ENCODE measurements around the gene ATP11A.

Gene ATP11A

GRCh38 chr13:112689303-112690245, at the start of gene ATP11A:
ATP11A (plus strand) TSS chr13:112690038; CDS start chr13:112690417, 379 bp downstream.
- DNase-seq = peak; percentile 34

DNA sequence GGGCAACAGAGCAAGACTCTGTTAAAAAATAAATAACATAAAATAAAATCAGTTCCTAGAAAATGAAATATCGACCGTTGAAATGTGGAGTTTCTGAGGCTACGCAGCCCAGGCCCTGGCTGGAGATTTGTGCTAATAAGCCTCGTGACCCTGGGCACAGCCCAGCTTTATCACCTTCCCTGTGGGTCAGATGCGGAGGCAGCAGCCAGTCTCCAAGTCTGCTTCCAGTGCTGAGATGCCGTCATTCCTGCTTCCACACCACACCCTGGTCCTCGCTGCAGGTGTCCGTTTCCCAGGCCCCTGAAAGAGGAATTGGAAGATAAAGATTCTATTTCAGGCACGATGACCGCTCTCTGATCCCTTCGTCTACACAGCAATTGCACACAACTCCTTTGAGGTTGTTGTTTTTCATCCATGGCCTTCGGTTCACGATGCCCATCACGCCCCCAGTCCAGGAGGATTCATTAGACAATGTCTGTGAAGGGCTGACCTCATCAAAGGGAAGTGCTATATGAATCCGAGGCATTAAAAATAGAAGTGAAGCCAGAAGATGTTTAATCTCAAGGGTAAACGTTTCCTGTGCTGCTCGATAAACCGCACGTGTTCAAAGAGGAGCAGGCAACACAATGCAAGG, 48.3 kb upstream of the ATP11A start:
- no peak for DNase-seq

DNA sequence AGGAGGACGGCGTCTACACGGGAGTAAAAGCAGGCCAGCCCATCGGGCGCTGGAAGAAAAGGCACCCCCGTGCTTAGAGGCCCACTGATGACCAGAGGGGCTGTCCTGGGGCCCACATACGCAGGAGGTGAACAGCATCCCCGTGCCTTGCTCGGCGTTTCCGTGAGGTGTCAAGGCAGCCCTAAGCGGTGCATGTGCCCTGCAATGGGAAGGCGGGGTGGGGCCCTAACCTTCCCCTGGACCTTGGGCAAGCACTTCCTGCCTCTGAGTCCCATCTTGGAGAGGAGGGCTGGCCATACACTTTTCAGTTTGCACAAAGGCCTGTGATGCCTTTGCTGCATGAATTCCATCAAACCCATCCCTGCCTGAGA, 47.8 kb upstream of the ATP11A start:
- DNase-seq = no peak

DNA sequence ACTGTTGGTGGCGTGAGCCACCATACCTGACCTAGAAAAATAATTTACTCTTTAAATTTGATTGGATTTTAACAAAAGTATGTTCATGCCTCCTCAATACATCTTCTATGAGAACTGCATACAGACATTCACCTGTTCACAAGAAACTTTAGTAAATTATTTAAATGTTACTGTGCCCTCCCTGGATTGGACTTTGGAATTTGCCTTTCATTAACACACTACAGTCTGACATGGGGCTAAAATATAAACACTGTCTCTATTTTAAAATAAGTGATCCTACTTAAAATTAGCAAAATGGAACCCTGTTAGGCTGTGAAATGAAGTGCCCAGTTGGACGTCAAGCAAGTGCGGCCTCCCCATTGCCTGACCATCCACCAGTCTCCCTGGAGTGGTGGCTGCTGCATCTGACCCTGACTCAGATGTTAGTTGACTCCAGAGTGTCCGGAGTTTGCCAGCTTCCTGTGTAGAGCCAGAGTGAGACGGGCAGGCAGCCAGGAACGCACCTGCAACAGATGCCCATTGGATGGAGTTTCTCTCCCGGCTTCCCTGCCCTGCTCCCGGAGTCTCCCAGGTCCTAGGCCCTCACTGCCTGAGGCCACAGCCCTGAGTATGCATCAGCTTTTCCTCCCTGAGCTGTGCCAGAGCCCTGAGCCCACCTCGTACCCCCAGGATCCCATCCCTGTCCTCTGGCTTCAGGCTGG, 45.9 kb upstream of the ATP11A start:
- no peak for DNase-seq

- no peak for DNase-seq
These were observed 44.4 kb upstream of the ATP11A start for GRCh38 chr13:112645327-112645914.

DNA sequence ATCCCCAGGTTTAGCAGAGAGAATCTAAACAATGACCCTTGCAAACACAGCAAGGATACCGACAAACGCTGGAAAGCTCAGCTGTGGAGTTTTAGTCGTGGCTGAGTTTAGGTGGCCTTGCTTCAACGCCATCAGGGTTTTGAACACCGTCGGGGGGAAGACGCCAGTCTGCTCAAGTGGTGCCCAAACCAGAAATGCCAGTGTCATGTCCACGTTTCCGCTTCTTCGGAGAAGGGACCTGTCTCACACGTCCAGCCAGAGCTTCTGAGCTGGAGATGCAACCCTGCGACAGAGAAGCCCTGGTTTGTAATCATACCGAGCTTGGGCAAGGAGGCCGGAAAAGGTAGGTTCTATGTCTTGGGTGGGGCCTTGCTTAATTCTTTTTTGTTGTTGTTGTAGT, 42.6 kb upstream of the ATP11A start:
- no peak for DNase-seq

- DNase-seq = no peak
These were observed 41.7 kb upstream of the ATP11A start for GRCh38 chr13:112648101-112648500.

DNA sequence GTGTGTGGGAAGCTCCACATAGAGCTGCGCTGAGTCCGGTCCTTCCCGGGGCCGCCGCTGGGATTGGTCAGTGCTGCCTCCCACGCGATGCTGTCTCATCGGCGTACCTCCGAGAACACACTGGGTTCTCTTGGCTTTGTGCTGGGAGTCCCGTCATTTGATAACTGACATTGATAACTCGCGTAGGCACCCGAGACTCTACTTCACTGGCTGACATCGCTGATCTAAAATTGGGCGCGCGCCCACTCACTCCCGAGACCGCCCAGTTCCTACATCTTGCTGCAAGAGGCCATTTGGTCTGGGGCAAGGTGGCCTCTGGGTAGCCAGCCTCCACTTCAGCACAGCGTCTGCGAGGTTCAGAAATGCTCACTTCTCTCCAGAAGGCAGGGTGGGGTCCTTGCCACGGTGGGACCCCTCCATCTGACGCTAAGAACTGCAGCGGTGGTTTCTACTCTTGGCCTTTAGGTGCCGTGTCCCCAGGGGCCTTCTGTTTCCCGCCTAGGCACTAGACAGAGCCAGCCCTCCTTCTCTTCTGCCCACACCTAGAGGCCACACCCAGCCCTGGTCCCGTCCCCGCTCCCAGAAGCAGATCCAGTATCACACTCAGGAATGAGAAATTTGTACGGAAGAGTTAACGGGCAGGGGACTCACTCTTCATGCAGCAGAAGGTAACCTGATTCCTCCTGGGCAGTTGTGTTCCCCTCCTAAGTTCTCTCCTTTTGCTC, 40.7 kb upstream of the ATP11A start:
- DNase-seq = no peak

DNA sequence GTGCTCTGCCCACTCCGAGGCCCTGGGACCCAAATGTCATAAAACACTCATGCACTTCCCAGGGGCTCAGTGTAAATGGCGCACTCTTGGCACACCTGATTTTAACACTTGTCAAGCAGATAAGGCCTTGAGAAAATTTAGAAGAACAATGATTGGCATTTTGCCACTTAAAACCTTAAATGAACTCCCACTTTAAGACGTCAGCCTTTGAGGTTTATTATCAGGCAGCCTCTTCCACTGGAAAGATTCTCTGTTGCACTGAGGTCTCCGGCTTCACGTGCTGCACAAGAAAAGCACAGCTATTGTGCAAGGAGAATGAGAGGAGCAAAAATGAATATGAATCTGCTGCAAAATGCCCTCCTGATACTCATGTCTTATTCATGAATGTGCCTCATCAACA, 38.5 kb upstream of the ATP11A start:
- DNase-seq = no peak

DNA sequence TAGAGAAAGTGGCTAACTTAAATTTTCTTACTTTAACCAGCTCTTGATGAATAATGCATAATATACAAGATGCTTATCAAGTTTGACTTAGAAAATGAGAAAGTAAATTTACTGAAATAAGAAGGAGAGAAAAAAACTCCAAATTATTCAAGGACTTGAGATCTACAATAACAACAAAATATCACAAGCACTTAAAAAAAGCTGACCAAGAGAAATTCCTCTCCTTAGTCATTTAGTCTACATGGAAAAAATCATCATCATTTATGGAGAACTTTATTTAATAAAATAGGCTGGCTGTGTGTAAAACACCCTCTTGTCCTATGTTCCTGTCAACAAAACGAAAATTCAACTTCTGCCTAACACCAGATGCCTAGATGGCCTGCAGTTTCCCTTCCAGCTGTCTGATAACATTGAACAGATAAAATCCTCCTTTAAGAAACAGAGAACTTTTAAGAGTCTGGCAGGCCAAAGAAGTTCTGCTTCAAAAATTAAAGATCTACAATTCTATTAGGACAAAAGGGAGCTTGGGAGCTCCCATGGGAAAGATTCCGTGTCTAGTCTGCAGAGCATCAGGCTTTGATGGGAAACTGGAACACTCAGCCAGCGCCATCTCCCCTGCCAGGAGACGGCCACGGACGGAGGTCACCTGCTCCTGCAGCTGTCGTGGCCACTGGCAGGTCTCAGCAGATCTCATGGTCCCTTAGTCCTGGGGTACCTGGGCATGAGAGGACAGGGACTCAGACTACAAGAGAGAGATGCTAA, 37.9 kb upstream of the ATP11A start:
- no peak for DNase-seq

GRCh38 chr13:112652512-112653070, 37.2 kb upstream of the ATP11A start:
- DNase-seq = no peak

GRCh38 chr13:112653071-112653470, 36.8 kb upstream of the ATP11A start:
- no peak for DNase-seq

DNA sequence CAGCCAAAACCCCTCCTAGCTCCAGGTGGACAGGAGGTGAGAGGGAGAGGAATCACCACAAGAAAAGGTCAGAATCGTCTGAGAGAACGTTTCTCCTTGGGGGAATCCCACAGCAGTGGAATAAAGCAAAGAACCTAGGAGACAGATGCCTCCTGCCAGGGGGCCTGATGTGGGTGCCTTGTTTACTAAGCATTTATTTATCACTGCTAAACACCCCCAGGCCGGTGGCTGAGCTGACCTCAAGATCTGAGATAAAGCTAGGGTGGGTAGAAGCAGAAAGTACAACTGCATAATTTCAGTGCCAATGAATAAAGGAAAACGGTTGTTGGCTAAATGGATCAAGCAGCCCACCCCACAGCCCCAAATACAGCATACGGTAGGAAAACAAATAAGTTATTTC, 33.9 kb upstream of the ATP11A start:
- no peak for DNase-seq

DNA sequence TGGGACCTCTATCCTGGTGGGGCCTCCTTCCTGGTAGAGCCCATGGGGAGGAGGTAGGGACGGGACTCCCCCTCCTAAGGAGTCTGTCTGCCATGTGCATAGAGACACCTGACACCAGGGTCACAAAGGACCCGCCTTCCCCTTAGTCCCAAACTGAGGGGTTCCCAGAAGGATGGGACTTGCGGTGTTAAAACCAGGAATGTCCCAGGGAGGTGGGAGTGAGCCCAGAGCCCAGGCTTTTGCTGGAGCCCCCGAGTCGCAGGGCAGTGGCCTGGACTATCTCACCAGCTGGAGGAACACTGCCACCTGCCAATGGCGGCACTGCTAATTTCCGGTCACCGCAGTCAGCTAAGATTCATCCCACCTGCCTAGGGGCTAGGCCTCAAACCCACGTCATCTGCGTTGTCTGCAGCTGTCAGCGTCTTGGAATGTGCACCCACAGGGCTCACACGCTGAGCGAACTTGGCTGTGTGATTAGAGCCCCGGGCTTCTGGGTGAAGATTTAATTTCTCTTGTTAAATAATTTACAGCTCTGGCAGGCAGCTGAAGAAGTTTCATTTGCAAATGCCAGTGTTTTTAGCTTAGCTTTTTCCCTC, 31.9 kb upstream of the ATP11A start:
- DNase-seq = no peak

GRCh38 chr13:112658808-112659207, 31.0 kb upstream of the ATP11A start:
- DNase-seq = no peak

DNA sequence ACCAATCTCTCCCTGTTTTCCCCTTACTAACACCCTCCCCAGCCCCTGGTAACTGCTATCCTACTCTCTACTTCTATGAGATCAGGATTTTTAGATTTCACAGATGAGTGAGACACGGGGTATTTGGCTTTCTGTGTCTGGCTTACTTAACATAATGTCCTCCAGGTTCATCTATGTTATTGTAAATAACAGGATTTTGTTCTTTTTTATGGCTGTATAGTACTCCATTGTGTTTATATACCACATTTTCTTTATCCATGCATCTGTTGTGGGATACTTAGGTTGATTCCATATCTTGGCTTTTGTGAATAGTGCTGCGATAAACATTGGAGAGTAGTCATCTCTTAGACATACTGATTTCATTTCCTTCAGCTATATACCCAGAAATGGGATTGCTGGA, 28.5 kb upstream of the ATP11A start:
- DNase-seq = no peak

DNA sequence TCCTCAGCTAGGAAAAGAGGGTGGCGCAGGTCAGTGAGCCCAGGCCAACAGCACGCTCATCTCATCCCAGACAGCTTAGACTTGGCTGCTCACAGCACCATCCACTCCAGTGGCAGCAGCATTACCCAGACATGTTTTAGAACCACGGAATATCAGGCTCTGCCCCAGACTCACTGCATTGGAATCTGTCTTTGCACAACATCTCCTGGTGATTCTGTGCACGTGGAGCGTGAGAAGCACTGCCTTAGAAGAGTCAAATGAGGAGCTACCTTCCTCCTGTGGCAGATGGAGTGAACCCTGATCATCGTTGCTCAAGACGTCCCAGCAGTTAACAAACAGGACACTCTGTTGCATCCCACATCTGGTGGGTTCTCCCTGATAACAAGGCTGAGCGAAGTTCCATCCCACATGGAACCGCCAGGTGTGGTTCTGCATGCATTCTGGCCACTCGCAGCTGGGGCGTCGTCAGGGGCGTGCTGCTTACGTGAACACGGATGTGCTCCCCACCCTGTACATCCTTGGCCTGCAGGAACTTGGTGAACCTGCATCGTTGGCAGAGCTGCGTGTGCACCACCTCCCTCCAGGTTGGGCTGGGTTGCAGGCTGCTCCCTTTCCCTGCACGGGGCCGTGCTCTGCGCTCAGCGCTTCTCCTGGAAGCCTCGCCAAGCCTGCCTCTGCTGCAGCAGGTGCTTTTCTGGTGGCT, 25.2 kb upstream of the ATP11A start:
- DNase-seq = no peak

DNA sequence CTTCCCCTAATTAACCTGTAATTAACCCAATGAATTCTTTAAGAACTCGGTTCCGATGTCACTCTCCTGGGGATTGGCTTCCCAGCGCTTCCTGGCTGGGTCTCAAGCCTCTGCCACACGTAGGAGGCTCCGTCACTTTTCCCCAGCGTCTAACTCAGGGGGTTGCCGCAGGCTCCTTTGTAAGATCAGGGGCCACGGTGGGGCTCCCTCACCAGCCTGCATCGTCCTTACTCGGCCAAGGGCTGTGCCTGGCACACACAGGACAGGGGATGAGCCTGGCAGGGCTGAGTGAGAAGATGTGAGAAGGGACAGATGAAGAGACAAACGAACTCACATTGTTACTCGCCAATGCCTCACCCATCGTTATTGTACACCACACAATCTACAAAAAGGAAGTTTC, 20.9 kb upstream of the ATP11A start:
- no peak for DNase-seq

GRCh38 chr13:112669881-112670499, 19.8 kb upstream of the ATP11A start:
- DNase-seq = no peak

GRCh38 chr13:112670864-112671263, 19.0 kb upstream of the ATP11A start:
- no peak for DNase-seq

Measured in NCI-H446 treated with DMSO at 0.1 percent for 48 hours (cell line).